HG03045 (cell line): ENCODE measurements around the gene CLEC4D.
"Not testable (repeated sequence)": the region's sequence is repeated elsewhere in the genome, so short reads cannot be mapped to it uniquely, and the experiment has no call there.

ENCODE experiments used
- ATAC-seq: cut with Tn5 transposase; IDR thresholded peaks from one replicate; pipeline ENCODE4 v1.9.1; 2021; ENCODE audit warnings: mild to moderate bottlenecking, moderate library complexity; ENCODE audit not compliant: unreplicated experiment

The CLEC4D gene

DNA sequence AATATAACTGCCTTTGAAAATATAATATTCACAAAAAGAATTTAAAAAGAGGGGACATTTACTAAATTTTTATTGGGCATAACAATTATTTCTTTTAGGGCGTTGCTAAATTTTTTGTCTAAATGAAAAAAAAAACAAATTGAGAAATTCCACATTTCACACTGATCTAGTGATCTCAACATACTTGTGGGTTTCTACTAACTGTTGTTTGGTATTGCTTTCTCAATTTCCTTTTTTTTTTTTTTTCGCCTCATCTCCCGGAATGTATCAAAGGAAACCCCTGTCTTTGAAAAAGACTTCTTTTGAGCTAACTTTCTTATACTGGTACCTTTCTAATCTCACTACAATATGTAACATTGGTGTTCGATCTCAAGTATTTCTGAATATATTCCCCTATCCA, at the start of gene CLEC4D:
CLEC4D (plus strand) TSS at position 248 of the 400 bp plus-strand sequence. CDS start 230 bp downstream, outside the sequence.
- no peak for ATAC-seq

DNA sequence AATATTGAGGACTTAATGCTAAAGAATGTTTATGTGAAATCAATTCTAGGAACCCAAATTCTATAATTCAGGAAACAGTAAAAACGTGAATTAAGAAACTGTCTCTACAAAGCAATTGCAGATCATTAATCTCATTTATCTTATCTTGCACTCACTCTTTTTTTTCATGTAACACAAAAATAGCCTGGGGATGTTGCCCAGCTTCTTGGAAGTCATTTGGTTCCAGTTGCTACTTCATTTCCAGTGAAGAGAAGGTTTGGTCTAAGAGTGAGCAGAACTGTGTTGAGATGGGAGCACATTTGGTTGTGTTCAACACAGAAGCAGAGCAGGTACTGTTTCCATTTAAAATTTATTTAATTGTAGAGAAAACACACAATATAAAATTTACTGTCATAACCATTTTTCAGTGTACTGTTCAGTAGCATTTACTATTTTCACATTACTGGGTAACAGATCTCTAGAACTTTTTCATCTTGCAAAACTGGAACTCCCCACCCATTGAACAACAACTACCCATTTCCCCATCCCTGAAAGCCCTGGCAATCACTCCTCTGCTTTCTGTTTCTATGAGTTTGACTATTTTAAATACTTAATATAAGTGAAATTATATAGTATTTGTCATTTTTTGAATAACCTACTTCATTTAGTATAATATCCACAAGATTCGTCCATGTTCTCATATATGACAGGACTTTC, 47.9 kb upstream of the CLEC4D start:
- ATAC-seq = no peak

DNA sequence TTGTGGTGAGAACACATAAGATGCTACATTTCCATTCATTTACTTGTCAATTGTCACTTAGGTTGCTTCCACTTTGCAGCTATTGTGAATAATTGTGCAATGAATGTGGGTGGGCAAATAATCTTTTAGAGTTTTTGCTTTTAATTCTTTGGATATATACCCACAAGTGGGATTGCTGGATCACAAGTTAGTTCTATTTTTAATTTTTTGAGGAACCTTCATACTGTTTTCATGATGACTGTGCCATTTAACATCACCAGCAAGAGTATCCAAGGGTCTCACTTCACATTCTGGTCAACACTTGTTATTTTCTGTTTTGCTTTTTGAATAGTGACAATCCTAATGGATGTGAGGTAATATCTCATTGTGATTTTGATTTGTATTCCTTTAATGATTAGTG, 47.1 kb upstream of the CLEC4D start:
- no peak for ATAC-seq

DNA sequence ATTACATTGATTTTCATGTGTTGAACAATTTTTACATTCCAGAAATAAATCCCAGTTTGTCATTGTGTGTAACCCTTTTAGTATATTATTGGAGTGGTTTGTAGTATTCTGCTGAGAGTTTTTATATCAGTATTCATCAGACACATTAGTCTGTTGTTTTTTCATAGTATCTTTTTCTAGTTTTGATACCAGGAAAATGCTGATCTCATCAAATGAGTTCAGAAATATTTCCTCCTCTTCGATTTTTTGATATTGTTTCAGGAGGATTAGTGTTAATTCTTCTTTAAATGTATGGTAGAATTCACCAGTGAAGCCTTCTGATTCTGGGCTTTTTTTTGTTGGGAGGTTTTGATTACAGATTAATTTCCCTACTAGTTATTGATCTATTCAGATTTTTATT, 42.2 kb upstream of the CLEC4D start:
- ATAC-seq = no peak

DNA sequence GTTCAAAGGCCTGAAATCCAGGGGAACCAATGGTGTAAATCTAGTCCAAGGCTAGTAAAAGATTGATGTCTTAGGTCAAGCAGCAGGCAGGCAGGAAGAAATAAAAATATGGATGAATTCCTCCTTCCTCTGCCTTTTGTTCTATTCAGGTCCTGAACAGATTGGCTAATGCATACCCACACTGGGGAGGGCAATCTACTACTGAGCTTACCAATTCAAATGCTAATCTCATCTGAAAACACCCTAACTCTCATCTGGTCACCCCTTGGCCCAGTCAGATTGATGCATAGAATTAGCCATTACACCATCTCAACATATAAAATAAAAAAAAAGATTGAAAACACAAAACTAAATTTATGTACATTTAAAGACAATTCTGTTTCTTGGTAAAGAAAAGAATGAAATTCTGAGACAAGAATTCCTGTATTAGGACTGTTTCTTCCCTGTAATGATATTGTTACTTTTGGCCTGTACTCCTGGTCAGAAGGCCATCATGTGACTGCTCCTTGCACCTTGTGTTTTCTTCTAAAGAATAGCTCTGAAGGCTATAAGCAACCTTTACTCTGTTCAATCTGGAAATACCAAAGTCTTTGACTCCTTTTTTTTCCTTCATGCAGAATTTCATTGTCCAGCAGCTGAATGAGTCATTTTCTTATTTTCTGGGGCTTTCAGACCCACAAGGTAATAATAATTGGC, 37.6 kb upstream of the CLEC4D start:
- no peak for ATAC-seq

DNA sequence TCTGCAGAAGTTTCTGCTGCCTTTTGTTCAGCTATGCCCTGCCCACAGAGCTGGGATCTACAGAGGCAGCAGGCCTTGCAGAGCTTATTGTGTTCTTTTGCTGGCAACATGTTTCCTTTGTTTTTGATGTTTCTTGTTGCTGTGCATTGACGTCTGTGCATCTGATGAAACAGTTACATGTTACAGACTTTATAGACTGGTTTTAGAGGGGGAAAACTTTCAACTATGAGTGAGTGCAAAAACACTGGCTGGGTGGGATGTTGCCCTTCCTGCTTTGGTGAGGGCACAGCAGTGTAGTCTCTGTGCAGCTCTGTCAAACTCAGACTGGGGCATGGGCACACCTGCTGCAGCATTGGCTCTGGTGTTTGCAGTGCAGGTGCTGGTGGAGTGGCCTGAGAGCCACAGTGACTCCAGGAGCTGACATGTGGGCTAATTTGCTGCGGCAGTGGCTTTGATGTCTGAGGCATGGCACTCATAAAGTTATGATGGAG, 30.7 kb upstream of the CLEC4D start:
- ATAC-seq = no peak

DNA sequence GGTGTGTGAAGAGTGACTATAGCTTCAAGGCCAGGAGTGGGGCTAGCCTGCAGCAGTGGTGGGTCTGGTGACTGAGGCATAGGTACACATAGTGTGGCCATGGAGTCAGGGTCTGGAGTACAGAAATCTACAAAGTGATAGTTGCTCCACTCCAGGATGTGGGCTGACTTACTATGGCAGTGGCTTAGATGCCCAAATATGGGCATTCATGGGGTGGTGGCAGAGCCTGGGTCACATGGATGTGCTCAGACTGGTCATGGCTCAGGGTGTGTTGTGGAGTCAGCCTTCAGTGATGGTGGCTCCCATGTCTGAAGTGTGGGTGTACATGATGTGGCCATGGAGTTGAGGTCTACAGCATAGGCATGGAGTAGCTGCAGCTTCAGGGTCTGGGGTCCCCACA, 30.2 kb upstream of the CLEC4D start:
- ATAC-seq = no peak

GRCh38 chr12:8491646-8492530, 21.4 kb upstream of the CLEC4D start:
- no peak for ATAC-seq

GRCh38 chr12:8493084-8493483, 20.2 kb upstream of the CLEC4D start:
- ATAC-seq = peak; percentile 93

- ATAC-seq = not testable (repeated sequence)
Observed at GRCh38 chr12:8495671-8496070, 17.6 kb upstream of the CLEC4D start.

DNA sequence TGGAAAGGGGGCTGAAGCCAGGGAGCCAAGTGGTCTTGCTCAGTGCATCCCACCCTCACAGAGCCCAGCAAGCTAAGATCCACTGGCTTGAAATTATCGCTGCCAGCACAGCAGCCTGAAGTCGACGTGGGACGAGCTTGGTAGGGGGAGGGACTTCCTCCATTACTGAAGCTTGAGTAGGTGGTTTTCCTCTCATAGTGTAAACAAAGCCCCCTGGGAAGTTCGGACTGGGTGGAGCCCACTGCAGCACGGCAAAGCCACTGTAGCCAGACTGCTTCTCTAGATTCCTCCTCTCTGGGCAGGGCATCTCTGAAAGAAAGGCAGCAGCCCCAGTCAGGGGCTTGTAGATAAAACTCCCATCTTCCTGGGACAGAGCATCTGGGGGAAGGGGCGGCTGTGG, 17.2 kb upstream of the CLEC4D start:
- not testable (repeated sequence) for ATAC-seq

DNA sequence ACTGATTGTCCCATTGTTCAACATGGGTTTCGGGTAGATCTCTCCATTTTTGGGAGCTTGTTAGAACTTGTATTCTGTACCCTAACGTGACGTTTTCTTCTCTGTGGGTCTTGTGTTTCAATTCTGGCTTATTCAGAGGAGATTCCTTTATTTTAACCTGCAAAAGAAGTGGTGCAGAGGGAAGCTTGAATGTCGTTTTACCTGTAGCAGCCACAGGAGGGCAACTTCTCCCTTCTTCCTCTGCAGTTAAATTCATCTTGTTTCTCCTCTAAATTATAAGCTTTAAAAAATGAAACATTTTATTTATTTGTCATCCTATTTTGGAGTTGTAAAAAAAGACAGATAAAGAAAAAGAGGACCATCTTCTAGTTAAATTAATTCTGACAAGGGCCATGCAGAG, 13.7 kb upstream of the CLEC4D start:
- no peak for ATAC-seq

- ATAC-seq = no peak
Observed at GRCh38 chr12:8501720-8502119, 11.6 kb upstream of the CLEC4D start.

- ATAC-seq = no peak
Observed at GRCh38 chr12:8504351-8504750, 9.0 kb upstream of the CLEC4D start.

DNA sequence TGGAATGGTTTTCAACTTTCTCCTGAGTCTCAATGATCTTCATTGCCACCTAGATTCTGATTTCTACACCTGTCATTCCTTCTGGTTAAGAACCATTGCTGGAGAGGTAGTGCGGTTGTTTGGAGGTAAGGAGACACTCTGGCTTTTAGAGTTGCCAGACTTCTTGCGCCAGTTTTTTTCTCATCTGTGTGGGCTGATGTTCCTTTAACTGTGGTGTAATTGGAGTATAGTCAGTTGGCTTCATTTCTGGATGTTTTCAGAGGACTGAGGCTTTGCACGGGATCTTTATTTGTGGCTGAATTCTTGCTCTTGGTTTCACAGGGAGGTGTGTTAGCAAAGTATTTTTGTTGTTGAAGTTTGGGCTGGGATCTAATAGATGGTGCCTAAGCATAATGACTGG, 5.7 kb upstream of the CLEC4D start:
- no peak for ATAC-seq

- ATAC-seq = no peak
Observed at GRCh38 chr12:8508223-8508622, 5.1 kb upstream of the CLEC4D start.

DNA sequence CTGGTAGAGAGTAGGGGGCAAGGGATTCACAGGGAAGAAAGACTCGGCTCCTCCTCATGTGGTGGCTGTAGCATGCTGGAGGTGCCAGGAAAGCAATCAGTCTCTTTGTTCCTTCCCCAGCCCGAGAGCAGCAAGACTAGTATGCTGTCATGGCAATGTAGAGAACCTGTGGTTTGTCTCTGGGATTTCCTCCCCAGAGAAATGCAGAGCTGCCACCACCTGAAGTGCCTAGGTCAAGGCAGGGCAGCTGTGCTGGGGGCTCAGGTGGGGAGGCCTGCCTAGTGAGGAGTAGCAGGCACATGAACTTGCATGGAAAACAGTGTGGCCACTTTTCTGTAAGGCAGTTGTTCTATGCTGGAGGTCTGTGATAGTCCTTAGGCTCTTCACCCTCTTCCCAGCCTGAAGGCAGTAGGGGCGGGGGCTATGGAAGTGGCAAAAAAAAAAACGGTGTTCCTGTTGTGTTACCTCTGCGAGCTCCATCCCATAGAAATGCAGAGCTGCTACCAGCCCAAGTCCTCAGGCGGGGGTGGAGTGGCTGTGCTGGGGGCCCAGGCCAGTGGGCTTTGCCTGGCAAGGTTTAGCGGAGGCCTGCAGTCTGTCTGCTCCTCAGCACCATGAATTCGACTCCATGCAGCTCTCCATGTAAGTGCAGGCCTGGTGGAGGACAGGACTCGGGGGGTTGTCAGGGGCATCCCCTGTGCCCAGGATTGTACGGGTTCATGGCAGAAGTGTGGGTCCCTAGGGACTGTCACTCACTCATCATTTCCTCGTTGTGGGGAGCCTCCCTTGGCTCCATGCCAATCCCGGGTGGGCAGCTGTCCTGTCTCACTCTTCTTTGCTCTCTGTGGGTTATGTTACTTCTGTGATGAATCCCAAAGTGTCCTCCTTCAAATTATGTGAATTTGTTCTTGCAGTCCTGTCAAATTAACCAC, 4.1 kb upstream of the CLEC4D start:
- no peak for ATAC-seq

DNA sequence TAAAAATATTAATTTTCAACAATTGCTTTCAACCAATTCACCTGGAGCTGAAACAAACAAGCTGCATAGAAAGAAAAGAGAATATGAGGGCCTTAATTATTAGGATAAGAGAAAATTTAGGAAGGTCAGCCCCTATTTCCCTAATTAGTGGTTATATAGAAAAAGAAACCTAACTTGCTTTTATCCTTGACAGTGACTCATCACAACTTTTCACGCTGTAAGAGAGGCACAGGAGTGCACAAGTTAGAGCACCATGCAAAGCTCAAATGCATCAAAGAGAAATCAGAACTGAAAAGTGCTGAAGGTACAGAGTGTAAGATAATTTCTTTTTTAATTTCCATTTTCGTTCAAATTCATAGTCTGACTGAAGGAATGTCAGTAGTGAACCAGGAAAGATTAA, 4.7 kb downstream of the CLEC4D start:
- ATAC-seq = no peak

- ATAC-seq = no peak
Observed at GRCh38 chr12:8519171-8519570, 5.9 kb downstream of the CLEC4D start.
